ENCODE results near the gene SLC31A1. TPM values are rescaled to one million over a fixed set of nuclear protein-coding genes. Genes with fewer than 3 reads are reported as not detected.
A peak's percentile ranks its signal among the peaks of the same experiment; 100 is the strongest.

The SLC31A1 gene
- total and polyA plus RNA-seq, 2 of the 8 experiments (the other 6 are each of a cell fraction or from before 2014, with no cell fraction given) = 23.9 to 40.8 TPM

DNA sequence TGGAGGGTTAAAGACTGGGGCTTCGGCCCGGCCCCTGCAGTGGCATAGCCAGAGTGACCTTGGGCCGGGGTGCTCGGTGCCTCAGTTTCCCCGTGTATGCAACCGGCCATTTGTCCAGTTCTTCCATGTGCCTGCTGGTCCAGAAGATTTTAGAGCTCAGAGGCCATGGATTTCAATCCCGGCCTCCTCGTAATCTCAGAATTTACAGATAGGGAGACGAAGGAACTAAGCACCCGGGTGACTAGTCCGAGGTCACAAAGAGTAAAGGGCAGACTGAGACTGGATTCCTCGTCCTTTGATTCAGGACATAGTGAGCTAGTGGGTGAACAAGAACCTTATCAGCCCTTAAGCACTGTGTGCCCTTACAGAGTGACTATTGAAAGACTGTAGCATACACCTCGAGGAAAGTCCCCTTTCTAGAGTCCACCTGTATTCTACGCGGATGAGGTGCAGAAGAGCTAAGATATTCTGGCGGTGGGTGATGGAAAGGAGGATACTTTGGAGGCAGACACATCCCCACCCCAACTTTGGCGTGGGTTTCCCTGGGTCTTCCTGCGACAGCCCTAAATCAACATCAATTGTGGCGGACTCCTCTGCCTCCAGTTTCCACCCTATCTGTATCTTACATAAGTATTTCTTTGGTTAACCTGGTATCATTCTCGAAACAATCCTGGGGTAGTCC lies 597 bp downstream of the SLC31A1 start:
- peaks cover 0 to 2% of the 10 kb centered on the region in 2 experiments for H4K20me1 ChIP-seq (replicated peaks in 1 of 2; ENCODE audit: control insufficient read depth in 1 of 2, insufficient read depth in 2 of 2, low read length in 2 of 2)

More for the DNA sequence above, 597 bp downstream of the SLC31A1 start:
- no peak overlapping the region for H2BK12ac ChIP-seq (ENCODE audit: low read depth, low read length)
- H2BK5ac ChIP-seq (ENCODE audit: low read depth, low read length) = 0 out of 2 replicates have a peak overlapping the region, but pooled peaks have one; percentile 38
- peak overlapping the region; percentile 95 for H3K18ac ChIP-seq (ENCODE audit: extremely low read depth, low read length)
- H3K9me3 ChIP-seq (ENCODE audit: insufficient read depth in 2 of 2, low read depth in 1 of 2, low read length in 1 of 2) = no peaks in the 10 kb centered on the region
- peaks cover 10% of the 10 kb centered on the region for H3K23me2 ChIP-seq (ENCODE audit: low read depth, low read length)
- no peak overlapping the region for H3K23ac ChIP-seq (ENCODE audit: insufficient read length)
- H2AK5ac ChIP-seq (ENCODE audit: low read depth, low read length) = no peak overlapping the region
- H3K9ac ChIP-seq (replicated peaks in 1 of 4; ENCODE audit: extremely low read depth in 1 of 4, low read depth in 3 of 4, low read length in 3 of 4) = peak overlapping the region; percentile 78 to 93 (median 82)
- H4K8ac ChIP-seq (ENCODE audit: extremely low read depth, insufficient read depth, low read length) = peak overlapping the region; percentile 59; the same call in 1 of the 2 replicates
- CTCF ChIA-PET (ENCODE audit: partially characterized antibody) = interaction anchor here (0.8 to 3.1 kb wide), 8 partner anchors 15 to 370 kb away, joined by 3 to 17 read pairs (median 3); partner anchors contain the start of genes CDC26, PRPF4 and SLC31A2
- H2BK120ac ChIP-seq (replicated peaks; ENCODE audit: low read depth, low read length) = no peak overlapping the region
- H3K27ac ChIP-seq (ENCODE audit: low read depth, low read length) = peak overlapping the region; percentile 71; the same call in 1 of the 2 replicates
- no peak overlapping the region for H2BK15ac ChIP-seq (ENCODE audit: low read length)
- peaks cover 0 to 10% (median 1%) of the 10 kb centered on the region in 4 experiments; a peak in 4 of 7 replicates for H3K4me1 ChIP-seq (replicated peaks in 1 of 4; ENCODE audit: control insufficient read depth in 3 of 4, insufficient read depth in 4 of 4, low read length in 3 of 4)
- POLR2A ChIA-PET (ENCODE audit: partially characterized antibody) = interaction anchor here (0.7 to 2.9 kb wide), 12 partner anchors 9 to 188 kb away, joined by 3 to 10 read pairs (median 4); partner anchors contain the start of genes C9orf43, CDC26, POLE3 and PRPF4
- H3K36me3 ChIP-seq (ENCODE audit: control insufficient read depth in 2 of 4, insufficient read depth in 4 of 4, low read length in 3 of 4) = no peaks in the 10 kb centered on the region; a peak in 1 of 8 replicates
- 0 out of 2 replicates have a peak, but pooled peaks cover 3% of the 10 kb centered on the region for H3K79me1 ChIP-seq (ENCODE audit: low read depth, low read length)
- H3K56ac ChIP-seq (replicated peaks; ENCODE audit: insufficient read length, low read depth, low read length) = peak overlapping the region; percentile 71
- H2BK20ac ChIP-seq (ENCODE audit: low read length) = no peak overlapping the region
- FAIRE-seq (no peak), DNase-seq (ENCODE audit: low read depth in 1 of 2, low spot score in 2 of 2) (no peak)
- peak overlapping the region; percentile 93 to 96 (median 94) for H3K4me3 ChIP-seq (ENCODE audit: extremely low read depth in 1 of 4, insufficient read depth in 2 of 4, low read depth in 3 of 4, low read length in 4 of 4)
- no peaks in the 10 kb centered on the region for H3K27me3 ChIP-seq (replicated peaks in 1 of 4; ENCODE audit: control insufficient read depth in 3 of 4, extremely low read depth in 1 of 4, insufficient read depth in 3 of 4, low read length in 3 of 4)
- H2AFZ ChIP-seq (ENCODE audit: low read length) = peak overlapping the region; percentile 91
- H4K5ac ChIP-seq (ENCODE audit: insufficient read length, low read depth, low read length) = peak overlapping the region; percentile 90
- no peak overlapping the region for H4K91ac ChIP-seq (replicated peaks; ENCODE audit: insufficient read length, low read length)
- TF ChIP-seq CEBPB (IDR thresholded peaks at IDR 0.05; ENCODE audit: low read depth, low read length) = no peak
- TF ChIP-seq RBBP5 (IDR thresholded peaks at IDR 0.05; ENCODE audit: borderline replicate concordance, low read depth, low read length) = no peak
- TF ChIP-seq POLR2A (IDR thresholded peaks at IDR 0.05; ENCODE audit: control extremely low read depth in 1 of 2, low read depth in 2 of 2, low read length in 2 of 2) = peak in 1 of 2 experiments; percentile 3; a peak in 1 of 3 replicates
- no peak for TF ChIP-seq GABPA (IDR thresholded peaks at IDR 0.05; ENCODE audit: borderline replicate concordance, insufficient read depth, low read length)
- no peak for TF ChIP-seq NRF1 (IDR thresholded peaks at IDR 0.05; ENCODE audit: low read depth, low read length)
- TF ChIP-seq YY1 (IDR thresholded peaks at IDR 0.05; ENCODE audit: low read depth, low read length) = 0 out of 2 replicates have a peak, but pooled peaks have one; percentile 22
- TF ChIP-seq KDM4A (IDR thresholded peaks at IDR 0.05; ENCODE audit: low read depth, low read length, severe bottlenecking) = peak; percentile 15
- H3K79me2 ChIP-seq (ENCODE audit: control insufficient read depth in 1 of 2, insufficient read depth in 2 of 2, low read length in 2 of 2) = peaks cover 6 to 52% of the 10 kb centered on the region in 2 experiments
- peak overlapping the region; percentile 93 to 99 for H3K4me2 ChIP-seq (ENCODE audit: insufficient read depth in 1 of 2, low read depth in 2 of 2, low read length in 2 of 2)
- 18% methylated on average over 20 of the region's 20 CpGs; no CpG with 5 or more reads in 1 of the 2 experiments for WGBS, 2 experiments (ENCODE audit: extremely low coverage in 1 of 2, insufficient coverage in 1 of 2, insufficient read length in 1 of 2, insufficient replicate concordance in 2 of 2, low coverage in 1 of 2, low lambda C conversion rate in 2 of 2, missing lambda C conversion rate in 1 of 2)
- H3K14ac ChIP-seq (ENCODE audit: insufficient read length) = no peak overlapping the region
- no peak overlapping the region for H3K4ac ChIP-seq (replicated peaks; ENCODE audit: insufficient read length, low read depth, low read length)
